NCI-H2107 treated with DMSO at 0.1 percent for 48 hours (cell line): ENCODE measurements around the gene CORO2B.

Source experiments
- DNase-seq: peaks from one replicate; lab custom pipeline; 2025; ENCODE audit not compliant: unreplicated experiment; lab: John Stamatoyannopoulos, UW

CORO2B gene

GRCh38 chr15:68578980-68579935 lies at the start of gene CORO2B:
TSS of gene CORO2B (plus strand) at chr15:68578993. CDS start at chr15:68579263, 270 bp downstream.
- DNase-seq, result peak; percentile 9

- no peak for DNase-seq
These were observed 47.2 kb upstream of the CORO2B start for GRCh38 chr15:68531387-68532179.

GRCh38 chr15:68536331-68537095 lies 42.3 kb upstream of the CORO2B start:
- no peak for DNase-seq

GRCh38 chr15:68537097-68537496 lies 41.7 kb upstream of the CORO2B start:
- DNase-seq, result no peak

- DNase-seq, result no peak
These were observed 41.3 kb upstream of the CORO2B start for GRCh38 chr15:68537506-68537905.

- no peak for DNase-seq
These were observed 40.5 kb upstream of the CORO2B start for GRCh38 chr15:68538311-68538710.

GRCh38 chr15:68541743-68542142 lies 37.0 kb upstream of the CORO2B start:
- no peak for DNase-seq

- DNase-seq, result no peak
These were observed 36.4 kb upstream of the CORO2B start for GRCh38 chr15:68542348-68542747.

- DNase-seq, result no peak
These were observed 36.0 kb upstream of the CORO2B start for GRCh38 chr15:68542771-68543164.

GRCh38 chr15:68543165-68544008 lies 35.4 kb upstream of the CORO2B start:
- DNase-seq, result no peak

- no peak for DNase-seq
These were observed 32.5 kb upstream of the CORO2B start for GRCh38 chr15:68546318-68546717.

GRCh38 chr15:68548364-68548763 lies 30.4 kb upstream of the CORO2B start:
- DNase-seq, result no peak

- DNase-seq, result no peak
These were observed 28.8 kb upstream of the CORO2B start for GRCh38 chr15:68550004-68550403.

- peak; percentile 27 for DNase-seq
These were observed 28.1 kb upstream of the CORO2B start for GRCh38 chr15:68550498-68551295.

GRCh38 chr15:68551296-68551635 lies 27.5 kb upstream of the CORO2B start:
- DNase-seq, result no peak

- no peak for DNase-seq
These were observed 26.4 kb upstream of the CORO2B start for GRCh38 chr15:68552344-68552743.

GRCh38 chr15:68552773-68553172 lies 26.0 kb upstream of the CORO2B start:
- no peak for DNase-seq

- no peak for DNase-seq
These were observed 25.3 kb upstream of the CORO2B start for GRCh38 chr15:68553314-68553993.
